Neural cell (in vitro differentiated cells): Measurements from ENCODE around the gene OR6B3. TPM values are rescaled to one million over a fixed set of nuclear protein-coding genes. Genes with fewer than 3 reads are reported as not detected.

Experiments
- H2AFZ ChIP-seq: fragments of 200-600, 300-800 bp; sonication (generic), shearing (Covaris generic); 2 replicates; pipeline ENCODE4 v1.6.0; 2014; ENCODE audit warnings: low read depth, mild to moderate bottlenecking, antibody characterized with exemption, low read length, moderate library complexity
- H3F3A ChIP-seq: fragments of 200-600 bp; shearing (Covaris generic); 2 replicates; pipeline ENCODE4 v1.6.1; 2016; ENCODE audit warnings: mild to moderate bottlenecking, moderate library complexity, mixed read lengths, antibody characterized with exemption, low read length; ENCODE audit not compliant: insufficient read depth, poor library complexity, severe bottlenecking
- H3K27ac ChIP-seq: fragments of 200-600, 300-800 bp; sonication (generic), shearing (Covaris generic); 2 replicates; pipeline ENCODE4 v1.5.1; 2014; ENCODE audit warnings: mild to moderate bottlenecking, low read length, moderate library complexity
- H3K27me3 ChIP-seq: fragments of 300-800, 200-600 bp; sonication (generic), shearing (Covaris generic); 2 replicates; pipeline ENCODE4 v1.6.0; 2014; ENCODE audit warnings: mild to moderate bottlenecking, low read depth, low read length, moderate library complexity; ENCODE audit not compliant: insufficient read depth
- H3K36me3 ChIP-seq: fragments of 300-800, 200-600 bp; sonication (generic), shearing (Covaris generic); 2 replicates; pipeline ENCODE4 v1.5.1; 2014; ENCODE audit warnings: mild to moderate bottlenecking, antibody characterized with exemption, low read length, moderate library complexity; ENCODE audit not compliant: insufficient read depth
- H3K4me2 ChIP-seq: fragments of 300-800, 200-600 bp; sonication (generic), shearing (Covaris generic); 2 replicates; pipeline ENCODE4 v1.6.0; 2014; ENCODE audit warnings: mild to moderate bottlenecking, low read length
- H3K4me3 ChIP-seq: fragments of 300-800, 200-600 bp; sonication (generic), shearing (Covaris generic); 2 replicates; pipeline ENCODE4 v1.5.1; 2014; ENCODE audit warnings: mild to moderate bottlenecking, low read length, moderate library complexity
- H3K79me2 ChIP-seq: fragments of 200-600 bp; shearing (Covaris generic); replicated peaks from 2 replicates; pipeline ENCODE4 v1.6.0; 2014; ENCODE audit warnings: mild to moderate bottlenecking, low read length, moderate library complexity; ENCODE audit not compliant: insufficient read depth
- H3K9ac ChIP-seq: fragments of 300-800, 200-600 bp; sonication (generic), shearing (Covaris generic); 2 replicates; pipeline ENCODE4 v1.6.1; 2016; ENCODE audit warnings: mild to moderate bottlenecking, low read length, mixed read lengths
- H3K9me2 ChIP-seq: fragments of 200-600 bp; shearing (Covaris generic); 2 replicates; pipeline ENCODE4 v1.6.1; 2016; ENCODE audit warnings: mild to moderate bottlenecking, low read length, mixed read lengths; ENCODE audit not compliant: insufficient read depth
- H3K9me3 ChIP-seq: fragments of 200-600, 300-800 bp; sonication (generic), shearing (Covaris generic); 2 replicates; pipeline ENCODE4 v1.6.1; 2016; ENCODE audit warnings: mild to moderate bottlenecking, mixed run types, low read length, moderate library complexity, mixed read lengths
- H4K20me1 ChIP-seq: fragments of 200-600 bp; shearing (Covaris generic); 2 replicates; pipeline ENCODE4 v1.6.1; 2016; ENCODE audit warnings: mild to moderate bottlenecking, mixed run types; ENCODE audit not compliant: insufficient read depth
- CTCF ChIP-seq: fragments of 450-650 bp; IDR thresholded peaks from 2 replicates; pipeline ENCODE4 v1.5.1; 2014; ENCODE audit warnings: antibody characterized with exemption, mild to moderate bottlenecking, moderate library complexity; ENCODE audit not compliant: poor library complexity, severe bottlenecking
- EP300 ChIP-seq: fragments of 450-650 bp; conservative IDR thresholded peaks from 2 replicates; pipeline ENCODE4 v1.6.1; 2014; ENCODE audit warnings: antibody characterized with exemption, mild to moderate bottlenecking, moderate library complexity; ENCODE audit not compliant: poor library complexity, severe bottlenecking
- EZH2 ChIP-seq: fragments of 200-600, 300-800 bp; shearing (Covaris generic), sonication (generic); IDR thresholded peaks from 2 replicates; pipeline ENCODE4 v1.6.1; 2014; ENCODE audit warnings: antibody characterized with exemption, low read length, borderline replicate concordance, mild to moderate bottlenecking; ENCODE audit not compliant: insufficient read depth, poor library complexity, severe bottlenecking
- MXI1 ChIP-seq: fragments of 450-650 bp; conservative IDR thresholded peaks from 2 replicates; pipeline ENCODE4 v1.6.1; 2014; ENCODE audit warnings: antibody characterized with exemption, mild to moderate bottlenecking; ENCODE audit not compliant: poor library complexity, severe bottlenecking
- POLR2AphosphoS5 ChIP-seq: IDR thresholded peaks from 2 replicates; pipeline ENCODE4 v1.6.1; 2012
- RAD21 ChIP-seq: fragments of 450-650 bp; conservative IDR thresholded peaks from 2 replicates; pipeline ENCODE4 v1.6.1; 2014; ENCODE audit warnings: antibody characterized with exemption, mild to moderate bottlenecking, moderate library complexity
- REST ChIP-seq: IDR thresholded peaks from 2 replicates; pipeline ENCODE4 v1.6.1; 2012; ENCODE audit warnings: borderline replicate concordance
- SMC3 ChIP-seq: fragments of 450-650 bp; conservative IDR thresholded peaks from 2 replicates; pipeline ENCODE4 v1.6.1; 2014; ENCODE audit warnings: antibody characterized with exemption, mild to moderate bottlenecking, moderate library complexity; ENCODE audit not compliant: poor library complexity
- TAF1 ChIP-seq: IDR thresholded peaks from 2 replicates; pipeline ENCODE4 v1.6.1; 2012; ENCODE audit warnings: low read depth
- polyA plus RNA-seq: library from polyadenylated mRNA; depleted of rRNA; stranded (reverse); fragments of >200 nt; gene quantifications from 2 replicates; pipeline ENCODE4 v1.2.3, GENCODE V29; 2014

The OR6B3 gene
- polyA plus RNA-seq, 1 donor from 2014 or later: not detected

GRCh38 chr2:240086563-240086962 is 33.2 kb upstream of the OR6B3 start:
- no peaks in the 10 kb centered on the region for H3K27me3 ChIP-seq
- no peaks in the 10 kb centered on the region for H3K79me2 ChIP-seq
- H3K9ac ChIP-seq: no peak overlapping the region
- no peak overlapping the region for H3K4me2 ChIP-seq
- no peak overlapping the region for H3K4me3 ChIP-seq
- no peaks in the 10 kb centered on the region for H3K9me2 ChIP-seq
- H3F3A ChIP-seq: no peaks in the 10 kb centered on the region
- H3K27ac ChIP-seq: no peak overlapping the region
- no peak for TF ChIP-seq TAF1
- no peak for TF ChIP-seq EZH2
- TF ChIP-seq POLR2AphosphoS5: no peak
- TF ChIP-seq SMC3: no peak
- no peak for TF ChIP-seq RAD21
- no peak for TF ChIP-seq EP300
- no peak for TF ChIP-seq MXI1
- no peak for TF ChIP-seq REST
- no peak for TF ChIP-seq CTCF
- no peaks in the 10 kb centered on the region for H3K36me3 ChIP-seq
- no peaks in the 10 kb centered on the region for H4K20me1 ChIP-seq
- H2AFZ ChIP-seq: no peak overlapping the region
- H3K9me3 ChIP-seq: peaks cover 6% of the 10 kb centered on the region

- Histone ChIP-seq H3K9me3 (peaks cover 12% of the 10 kb centered on the region), H3F3A (no peaks in the 10 kb centered on the region), H3K27me3 (no peaks in the 10 kb centered on the region), H3K9me2 (no peaks in the 10 kb centered on the region), H3K79me2 (no peaks in the 10 kb centered on the region), H3K9ac (no peak overlapping the region), H4K20me1 (no peaks in the 10 kb centered on the region), H3K4me3 (no peak overlapping the region), H3K4me2 (no peak overlapping the region), H2AFZ (no peak overlapping the region), H3K36me3 (no peaks in the 10 kb centered on the region), H3K27ac (no peak overlapping the region)
- no peak for TF ChIP-seq EZH2
- no peak for TF ChIP-seq RAD21
- TF ChIP-seq REST: no peak
- no peak for TF ChIP-seq EP300
- no peak for TF ChIP-seq MXI1
- TF ChIP-seq SMC3: no peak
- no peak for TF ChIP-seq CTCF
- TF ChIP-seq POLR2AphosphoS5: no peak
- no peak for TF ChIP-seq TAF1
These were observed 25.3 kb upstream of the OR6B3 start for GRCh38 chr2:240078631-240079030.
